ENCODE measurements around the gene NCAPD3.

NCAPD3 gene

GRCh38 chr11:134143801-134144200, 80.0 kb downstream of the NCAPD3 start:
- ATAC-seq, result no peak
- no peak for TF ChIP-seq OSR1 (CRISPR knock-in tag; IDR thresholded peaks at IDR 0.05)
- no peak for TF ChIP-seq ZFP30 (CRISPR knock-in tag; IDR thresholded peaks at IDR 0.05)
- TF ChIP-seq, protein P1, sequence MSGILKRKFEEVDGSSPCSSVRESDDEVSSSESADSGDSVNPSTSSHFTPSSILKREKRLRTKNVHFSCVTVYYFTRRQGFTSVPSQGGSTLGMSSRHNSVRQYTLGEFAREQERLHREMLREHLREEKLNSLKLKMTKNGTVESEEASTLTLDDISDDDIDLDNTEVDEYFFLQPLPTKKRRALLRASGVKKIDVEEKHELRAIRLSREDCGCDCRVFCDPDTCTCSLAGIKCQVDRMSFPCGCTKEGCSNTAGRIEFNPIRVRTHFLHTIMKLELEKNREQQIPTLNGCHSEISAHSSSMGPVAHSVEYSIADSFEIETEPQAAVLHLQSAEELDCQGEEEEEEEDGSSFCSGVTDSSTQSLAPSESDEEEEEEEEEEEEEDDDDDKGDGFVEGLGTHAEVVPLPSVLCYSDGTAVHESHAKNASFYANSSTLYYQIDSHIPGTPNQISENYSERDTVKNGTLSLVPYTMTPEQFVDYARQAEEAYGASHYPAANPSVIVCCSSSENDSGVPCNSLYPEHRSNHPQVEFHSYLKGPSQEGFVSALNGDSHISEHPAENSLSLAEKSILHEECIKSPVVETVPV (CRISPR knock-in tag; IDR thresholded peaks at IDR 0.05), result no peak
- TF ChIP-seq, protein P2, sequence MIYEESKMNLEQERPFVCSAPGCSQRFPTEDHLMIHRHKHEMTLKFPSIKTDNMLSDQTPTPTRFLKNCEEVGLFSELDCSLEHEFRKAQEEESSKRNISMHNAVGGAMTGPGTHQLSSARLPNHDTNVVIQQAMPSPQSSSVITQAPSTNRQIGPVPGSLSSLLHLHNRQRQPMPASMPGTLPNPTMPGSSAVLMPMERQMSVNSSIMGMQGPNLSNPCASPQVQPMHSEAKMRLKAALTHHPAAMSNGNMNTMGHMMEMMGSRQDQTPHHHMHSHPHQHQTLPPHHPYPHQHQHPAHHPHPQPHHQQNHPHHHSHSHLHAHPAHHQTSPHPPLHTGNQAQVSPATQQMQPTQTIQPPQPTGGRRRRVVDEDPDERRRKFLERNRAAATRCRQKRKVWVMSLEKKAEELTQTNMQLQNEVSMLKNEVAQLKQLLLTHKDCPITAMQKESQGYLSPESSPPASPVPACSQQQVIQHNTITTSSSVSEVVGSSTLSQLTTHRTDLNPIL (CRISPR knock-in tag; IDR thresholded peaks at IDR 0.05; ENCODE audit: low read depth), result no peak
- no peak for TF ChIP-seq ESRRG (CRISPR knock-in tag; IDR thresholded peaks at IDR 0.05)
- TF ChIP-seq ZNF8 (CRISPR knock-in tag; IDR thresholded peaks at IDR 0.05), result no peak
- TF ChIP-seq GLIS3 (CRISPR knock-in tag; IDR thresholded peaks at IDR 0.05), result no peak
- TF ChIP-seq ZC3H10 (CRISPR knock-in tag; IDR thresholded peaks at IDR 0.05), result no peak
- TF ChIP-seq TOX (CRISPR knock-in tag; IDR thresholded peaks at IDR 0.05; ENCODE audit: borderline replicate concordance), result no peak
- no peak for TF ChIP-seq TSHZ2 (CRISPR knock-in tag; IDR thresholded peaks at IDR 0.05)

GRCh38 chr11:134142536-134142935, 81.2 kb downstream of the NCAPD3 start:
- ATAC-seq, result no peak
- TF ChIP-seq ZNF565 (CRISPR knock-in tag; conservative IDR thresholded peaks at IDR 0.05; ENCODE audit: low read depth), result no peak
- TF ChIP-seq OSR1 (CRISPR knock-in tag; IDR thresholded peaks at IDR 0.05), result no peak
- TF ChIP-seq RARB (CRISPR knock-in tag; IDR thresholded peaks at IDR 0.05), result no peak
- TF ChIP-seq ZC3H10 (CRISPR knock-in tag; IDR thresholded peaks at IDR 0.05), result no peak
- no peak for TF ChIP-seq ZFP3 (CRISPR knock-in tag; IDR thresholded peaks at IDR 0.05)
- TF ChIP-seq GLIS3 (CRISPR knock-in tag; IDR thresholded peaks at IDR 0.05), result no peak
- no peak for TF ChIP-seq BACH2 (CRISPR knock-in tag; IDR thresholded peaks at IDR 0.05; ENCODE audit: borderline replicate concordance)
- TF ChIP-seq PATZ1 (CRISPR knock-in tag; IDR thresholded peaks at IDR 0.05; ENCODE audit: borderline replicate concordance), result no peak
- no peak for TF ChIP-seq POU6F1 (CRISPR knock-in tag; IDR thresholded peaks at IDR 0.05; ENCODE audit: borderline replicate concordance, low read depth)
- TF ChIP-seq ESRRG (CRISPR knock-in tag; IDR thresholded peaks at IDR 0.05), result no peak
- TF ChIP-seq ZNF8 (CRISPR knock-in tag; IDR thresholded peaks at IDR 0.05), result no peak

DNA sequence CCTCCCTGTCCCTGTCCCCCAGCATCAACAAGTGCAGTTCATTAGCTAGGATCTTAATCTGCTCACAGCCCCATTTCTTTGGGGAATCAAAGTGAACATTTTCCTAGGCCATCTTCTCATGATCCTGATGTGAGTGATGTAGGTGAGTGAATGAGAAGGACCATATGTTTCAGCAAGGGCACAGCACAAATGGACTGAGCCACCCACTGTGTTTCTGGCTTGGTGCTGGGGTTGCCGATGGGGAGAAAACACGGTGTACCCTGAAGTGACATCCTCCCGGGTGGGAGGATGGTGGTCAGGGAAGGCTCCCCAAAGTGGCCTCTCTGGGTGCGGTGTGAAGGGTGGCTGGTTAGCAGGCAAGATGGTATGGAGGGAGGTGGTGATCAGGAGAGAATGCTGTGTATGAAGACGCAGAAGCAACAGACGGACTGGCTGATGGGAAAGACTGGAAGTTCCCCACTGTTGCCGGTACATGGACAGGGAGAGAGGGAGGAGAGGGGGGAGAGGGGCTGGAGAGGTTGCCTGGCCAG, 82.7 kb downstream of the NCAPD3 start:
- ATAC-seq, result no peak
- TF ChIP-seq OSR1 (CRISPR knock-in tag; IDR thresholded peaks at IDR 0.05), result no peak
- no peak for TF ChIP-seq POU6F1 (CRISPR knock-in tag; IDR thresholded peaks at IDR 0.05; ENCODE audit: borderline replicate concordance, low read depth)
- no peak for TF ChIP-seq ISL1 (CRISPR knock-in tag; IDR thresholded peaks at IDR 0.05)
- TF ChIP-seq GLIS3 (CRISPR knock-in tag; IDR thresholded peaks at IDR 0.05), result no peak
- TF ChIP-seq RARB (CRISPR knock-in tag; IDR thresholded peaks at IDR 0.05), result no peak
- TF ChIP-seq ZC3H10 (CRISPR knock-in tag; IDR thresholded peaks at IDR 0.05), result no peak
- TF ChIP-seq CSDC2 (CRISPR knock-in tag; IDR thresholded peaks at IDR 0.05), result no peak
- TF ChIP-seq ARNTL (CRISPR knock-in tag; IDR thresholded peaks at IDR 0.05; ENCODE audit: borderline replicate concordance, low read depth), result no peak
- TF ChIP-seq ZFP30 (CRISPR knock-in tag; IDR thresholded peaks at IDR 0.05), result no peak
- TF ChIP-seq BACH2 (CRISPR knock-in tag; IDR thresholded peaks at IDR 0.05; ENCODE audit: borderline replicate concordance), result no peak
- no peak for TF ChIP-seq ZFP3 (CRISPR knock-in tag; IDR thresholded peaks at IDR 0.05)
- no peak for TF ChIP-seq PPARA (CRISPR knock-in tag; IDR thresholded peaks at IDR 0.05; ENCODE audit: borderline replicate concordance)
- TF ChIP-seq, protein P1 (CRISPR knock-in tag; IDR thresholded peaks at IDR 0.05), result no peak
